ENCODE measurements around the gene WDFY3.

DNA sequence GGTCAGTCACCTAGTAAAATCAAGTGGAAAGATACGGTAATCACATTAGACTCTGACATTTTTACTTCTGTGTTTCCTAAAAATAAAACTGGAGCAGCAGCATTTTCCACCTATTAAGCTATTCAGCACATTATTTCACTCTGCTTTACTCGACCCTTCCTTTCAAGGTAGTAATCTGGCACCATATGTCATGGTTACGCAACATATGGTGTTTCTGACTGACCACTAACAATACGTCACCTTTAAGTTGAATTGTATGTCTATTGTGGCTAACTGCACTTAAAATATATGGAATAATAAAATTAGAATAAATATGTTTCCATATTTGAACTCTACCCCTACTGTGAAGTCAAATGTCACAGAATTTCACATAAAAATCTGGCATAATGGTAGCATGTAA, 214.8 kb downstream of the WDFY3 start:
- TF ChIP-seq EZH2phosphoT487 (conservative IDR thresholded peaks at IDR 0.05; ENCODE audit: low read length): no peak
- TF ChIP-seq, protein P1, sequence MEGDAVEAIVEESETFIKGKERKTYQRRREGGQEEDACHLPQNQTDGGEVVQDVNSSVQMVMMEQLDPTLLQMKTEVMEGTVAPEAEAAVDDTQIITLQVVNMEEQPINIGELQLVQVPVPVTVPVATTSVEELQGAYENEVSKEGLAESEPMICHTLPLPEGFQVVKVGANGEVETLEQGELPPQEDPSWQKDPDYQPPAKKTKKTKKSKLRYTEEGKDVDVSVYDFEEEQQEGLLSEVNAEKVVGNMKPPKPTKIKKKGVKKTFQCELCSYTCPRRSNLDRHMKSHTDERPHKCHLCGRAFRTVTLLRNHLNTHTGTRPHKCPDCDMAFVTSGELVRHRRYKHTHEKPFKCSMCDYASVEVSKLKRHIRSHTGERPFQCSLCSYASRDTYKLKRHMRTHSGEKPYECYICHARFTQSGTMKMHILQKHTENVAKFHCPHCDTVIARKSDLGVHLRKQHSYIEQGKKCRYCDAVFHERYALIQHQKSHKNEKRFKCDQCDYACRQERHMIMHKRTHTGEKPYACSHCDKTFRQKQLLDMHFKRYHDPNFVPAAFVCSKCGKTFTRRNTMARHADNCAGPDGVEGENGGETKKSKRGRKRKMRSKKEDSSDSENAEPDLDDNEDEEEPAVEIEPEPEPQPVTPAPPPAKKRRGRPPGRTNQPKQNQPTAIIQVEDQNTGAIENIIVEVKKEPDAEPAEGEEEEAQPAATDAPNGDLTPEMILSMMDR (IDR thresholded peaks at IDR 0.05; ENCODE audit: insufficient read depth, low read length, poor library complexity, severe bottlenecking): no peak

Data from SU-DHL-6 (cell line).